ENCODE data around the gene FAM81A. TPM values are rescaled to one million over a fixed set of nuclear protein-coding genes. Genes with fewer than 3 reads are reported as not detected.

FAM81A gene
- total RNA-seq, 1 experiment from 2014 or later, result 2.0 TPM

DNA sequence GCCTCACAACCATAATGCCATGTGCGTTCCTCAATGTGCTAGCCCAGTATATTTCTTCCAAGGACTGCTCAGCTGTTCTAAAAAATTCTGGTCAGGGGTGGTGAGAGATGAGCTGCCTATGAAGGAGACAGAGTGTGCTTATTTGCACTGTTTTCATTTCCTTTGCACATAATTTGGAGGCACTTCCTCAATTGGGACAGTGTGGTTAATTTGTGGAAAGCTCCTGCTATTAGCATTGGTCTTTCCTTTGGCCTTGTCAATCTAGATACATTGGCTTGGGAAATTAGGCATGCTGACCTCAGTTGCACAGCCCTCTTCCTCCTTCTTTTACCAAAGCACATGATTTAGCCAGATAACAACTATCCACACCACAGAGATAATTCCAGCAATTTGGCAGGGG, 9.4 kb downstream of the FAM81A start:
- CTCF ChIA-PET, result no interaction called here
- no peaks in the 10 kb centered on the region for H3K27me3 Mint-ChIP-seq (ENCODE audit: low read depth)
- H3K36me3 Mint-ChIP-seq, result no peaks in the 10 kb centered on the region
- no peak overlapping the region for H3K4me3 Mint-ChIP-seq
- no peaks in the 10 kb centered on the region for H3K9me3 Mint-ChIP-seq
- TF ChIP-seq, protein P1, sequence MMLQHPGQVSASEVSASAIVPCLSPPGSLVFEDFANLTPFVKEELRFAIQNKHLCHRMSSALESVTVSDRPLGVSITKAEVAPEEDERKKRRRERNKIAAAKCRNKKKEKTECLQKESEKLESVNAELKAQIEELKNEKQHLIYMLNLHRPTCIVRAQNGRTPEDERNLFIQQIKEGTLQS (CRISPR knock-in tag; conservative IDR thresholded peaks at IDR 0.05), result no peak
- TF ChIP-seq, protein P2, sequence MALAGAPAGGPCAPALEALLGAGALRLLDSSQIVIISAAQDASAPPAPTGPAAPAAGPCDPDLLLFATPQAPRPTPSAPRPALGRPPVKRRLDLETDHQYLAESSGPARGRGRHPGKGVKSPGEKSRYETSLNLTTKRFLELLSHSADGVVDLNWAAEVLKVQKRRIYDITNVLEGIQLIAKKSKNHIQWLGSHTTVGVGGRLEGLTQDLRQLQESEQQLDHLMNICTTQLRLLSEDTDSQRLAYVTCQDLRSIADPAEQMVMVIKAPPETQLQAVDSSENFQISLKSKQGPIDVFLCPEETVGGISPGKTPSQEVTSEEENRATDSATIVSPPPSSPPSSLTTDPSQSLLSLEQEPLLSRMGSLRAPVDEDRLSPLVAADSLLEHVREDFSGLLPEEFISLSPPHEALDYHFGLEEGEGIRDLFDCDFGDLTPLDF (CRISPR knock-in tag; IDR thresholded peaks at IDR 0.05), result no peak
- TF ChIP-seq HMGA2 (CRISPR knock-in tag; IDR thresholded peaks at IDR 0.05), result no peak
- no peak for TF ChIP-seq CREB1 (CRISPR knock-in tag; IDR thresholded peaks at IDR 0.05)
- TF ChIP-seq, protein P3, sequence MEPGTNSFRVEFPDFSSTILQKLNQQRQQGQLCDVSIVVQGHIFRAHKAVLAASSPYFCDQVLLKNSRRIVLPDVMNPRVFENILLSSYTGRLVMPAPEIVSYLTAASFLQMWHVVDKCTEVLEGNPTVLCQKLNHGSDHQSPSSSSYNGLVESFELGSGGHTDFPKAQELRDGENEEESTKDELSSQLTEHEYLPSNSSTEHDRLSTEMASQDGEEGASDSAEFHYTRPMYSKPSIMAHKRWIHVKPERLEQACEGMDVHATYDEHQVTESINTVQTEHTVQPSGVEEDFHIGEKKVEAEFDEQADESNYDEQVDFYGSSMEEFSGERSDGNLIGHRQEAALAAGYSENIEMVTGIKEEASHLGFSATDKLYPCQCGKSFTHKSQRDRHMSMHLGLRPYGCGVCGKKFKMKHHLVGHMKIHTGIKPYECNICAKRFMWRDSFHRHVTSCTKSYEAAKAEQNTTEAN (CRISPR knock-in tag; IDR thresholded peaks at IDR 0.05), result no peak
- no peak for TF ChIP-seq MXD4 (CRISPR knock-in tag; IDR thresholded peaks at IDR 0.05; ENCODE audit: borderline replicate concordance)
- TF ChIP-seq RELA (CRISPR knock-in tag; IDR thresholded peaks at IDR 0.05; ENCODE audit: borderline replicate concordance), result no peak
- no peak for TF ChIP-seq CBFB (CRISPR knock-in tag; IDR thresholded peaks at IDR 0.05; ENCODE audit: low read depth)
- TF ChIP-seq ZNF317 (CRISPR knock-in tag; IDR thresholded peaks at IDR 0.05; ENCODE audit: borderline replicate concordance, low read depth), result no peak
- TF ChIP-seq, protein P4, sequence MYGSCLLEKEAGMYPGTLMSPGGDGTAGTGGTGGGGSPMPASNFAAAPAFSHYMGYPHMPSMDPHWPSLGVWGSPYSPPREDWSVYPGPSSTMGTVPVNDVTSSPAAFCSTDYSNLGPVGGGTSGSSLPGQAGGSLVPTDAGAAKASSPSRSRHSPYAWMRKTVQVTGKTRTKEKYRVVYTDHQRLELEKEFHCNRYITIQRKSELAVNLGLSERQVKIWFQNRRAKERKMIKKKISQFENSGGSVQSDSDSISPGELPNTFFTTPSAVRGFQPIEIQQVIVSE (CRISPR knock-in tag; IDR thresholded peaks at IDR 0.05; ENCODE audit: borderline replicate concordance), result no peak
- ATAC-seq (no peak), DNase-seq (ENCODE audit: low spot score) (no peak)
- no peak overlapping the region for H3K27ac Mint-ChIP-seq
- POLR2A ChIA-PET, result interaction anchor here (0.9 kb wide), 1 partner anchor 60 kb away, joined by 3 read pairs; no protein-coding TSS in a partner anchor
- peaks cover 26% of the 10 kb centered on the region for H3K4me1 Mint-ChIP-seq

DNA sequence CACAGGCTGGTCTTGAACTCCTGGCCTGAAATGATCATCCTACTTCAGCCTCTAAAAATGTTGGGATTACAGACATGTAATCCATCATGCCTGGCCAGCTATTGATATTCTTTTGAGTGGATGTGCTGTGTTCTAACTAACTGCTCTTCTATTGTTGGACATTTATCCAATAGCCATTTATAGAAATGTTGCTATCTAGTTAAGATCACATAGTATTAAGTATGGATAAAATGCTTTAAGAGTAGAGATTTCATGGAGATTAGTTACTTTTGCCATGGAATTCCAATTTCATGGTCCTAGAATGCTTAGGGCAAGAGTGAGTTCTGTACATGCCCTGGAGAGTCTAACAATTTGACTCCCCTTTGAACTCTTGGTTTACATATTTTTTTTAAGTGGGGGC, 10.9 kb downstream of the FAM81A start:
- CTCF ChIA-PET, result no interaction called here
- Mint-ChIP-seq H3K4me1 (peaks cover 26% of the 10 kb centered on the region), H3K9me3 (no peaks in the 10 kb centered on the region), H3K4me3 (no peak overlapping the region), H3K27ac (no peak overlapping the region), H3K36me3 (no peaks in the 10 kb centered on the region), H3K27me3 (ENCODE audit: low read depth) (no peaks in the 10 kb centered on the region)
- no peak for DNase-seq (ENCODE audit: low spot score)
- POLR2A ChIA-PET, result no interaction called here
- no peak for ATAC-seq
- TF ChIP-seq JAZF1 (CRISPR knock-in tag; IDR thresholded peaks at IDR 0.05) (no peak), ZNF219 (CRISPR knock-in tag; IDR thresholded peaks at IDR 0.05; ENCODE audit: borderline replicate concordance) (no peak), ZNF416 (CRISPR knock-in tag; IDR thresholded peaks at IDR 0.05) (no peak), FOXJ3 (CRISPR knock-in tag; IDR thresholded peaks at IDR 0.05; ENCODE audit: borderline replicate concordance) (no peak), TEAD4 (CRISPR knock-in tag; IDR thresholded peaks at IDR 0.05) (no peak), TP53 (CRISPR knock-in tag; IDR thresholded peaks at IDR 0.05) (no peak), ZNF263 (CRISPR knock-in tag; IDR thresholded peaks at IDR 0.05; ENCODE audit: low read depth) (no peak), ZNF121 (CRISPR knock-in tag; IDR thresholded peaks at IDR 0.05) (no peak), IRF2 (CRISPR knock-in tag; IDR thresholded peaks at IDR 0.05; ENCODE audit: borderline replicate concordance, low read depth) (no peak)
- TF ChIP-seq, protein P5, sequence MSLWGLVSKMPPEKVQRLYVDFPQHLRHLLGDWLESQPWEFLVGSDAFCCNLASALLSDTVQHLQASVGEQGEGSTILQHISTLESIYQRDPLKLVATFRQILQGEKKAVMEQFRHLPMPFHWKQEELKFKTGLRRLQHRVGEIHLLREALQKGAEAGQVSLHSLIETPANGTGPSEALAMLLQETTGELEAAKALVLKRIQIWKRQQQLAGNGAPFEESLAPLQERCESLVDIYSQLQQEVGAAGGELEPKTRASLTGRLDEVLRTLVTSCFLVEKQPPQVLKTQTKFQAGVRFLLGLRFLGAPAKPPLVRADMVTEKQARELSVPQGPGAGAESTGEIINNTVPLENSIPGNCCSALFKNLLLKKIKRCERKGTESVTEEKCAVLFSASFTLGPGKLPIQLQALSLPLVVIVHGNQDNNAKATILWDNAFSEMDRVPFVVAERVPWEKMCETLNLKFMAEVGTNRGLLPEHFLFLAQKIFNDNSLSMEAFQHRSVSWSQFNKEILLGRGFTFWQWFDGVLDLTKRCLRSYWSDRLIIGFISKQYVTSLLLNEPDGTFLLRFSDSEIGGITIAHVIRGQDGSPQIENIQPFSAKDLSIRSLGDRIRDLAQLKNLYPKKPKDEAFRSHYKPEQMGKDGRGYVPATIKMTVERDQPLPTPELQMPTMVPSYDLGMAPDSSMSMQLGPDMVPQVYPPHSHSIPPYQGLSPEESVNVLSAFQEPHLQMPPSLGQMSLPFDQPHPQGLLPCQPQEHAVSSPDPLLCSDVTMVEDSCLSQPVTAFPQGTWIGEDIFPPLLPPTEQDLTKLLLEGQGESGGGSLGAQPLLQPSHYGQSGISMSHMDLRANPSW (CRISPR knock-in tag; conservative IDR thresholded peaks at IDR 0.05; ENCODE audit: low read depth), result no peak

Data from WTC11 (cell line).